CD14-positive monocyte (primary cell): ENCODE data around the gene CEP72. TPM values are rescaled to one million over a fixed set of nuclear protein-coding genes. Genes with fewer than 3 reads are reported as not detected.
"Not testable (repeated sequence)": the region's sequence is repeated elsewhere in the genome, so short reads cannot be mapped to it uniquely, and the experiment has no call there.

Experiments
- DNase-seq, 3 donors: peaks; one replicate each; pipeline ENCODE4 v3.0.0-alpha.2; 2011 to 2022
- H2AFZ ChIP-seq: 2 replicates; pipeline ENCODE4 v1.6.0; 2012; ENCODE audit warnings: mild to moderate bottlenecking, low read depth, low read length, inconsistent platforms; ENCODE audit not compliant: insufficient read depth, poor library complexity, severe bottlenecking
- H3K27ac ChIP-seq, 2 donors: 1 replicate in 1 of 2; 2 replicates in 1 of 2; pipeline ENCODE4 v1.5.1; 2012 to 2013; ENCODE audit warnings: low read length in 2 of 2, control low read depth in 1 of 2, inconsistent platforms in 1 of 2, low read depth in 1 of 2, mild to moderate bottlenecking in 1 of 2
- H3K27me3 ChIP-seq, 2 donors: one replicate each; pipeline versions ENCODE4 v1.6.0 to v1.6.1; 2011 to 2013; ENCODE audit warnings: low read length in 2 of 2; ENCODE audit not compliant: control insufficient read depth in 2 of 2, insufficient read depth in 2 of 2
- H3K36me3 ChIP-seq, 2 donors: replicated peaks in 1 of 2; 1 replicate in 1 of 2; 2 replicates in 1 of 2; pipeline versions ENCODE4 v1.5.1 to v1.6.1; 2012 to 2013; ENCODE audit warnings: low read length in 2 of 2, control low read depth in 1 of 2, inconsistent platforms in 1 of 2, mild to moderate bottlenecking in 1 of 2; ENCODE audit not compliant: insufficient read depth in 2 of 2, control insufficient read depth in 1 of 2
- H3K4me1 ChIP-seq, 2 donors: 1 replicate in 1 of 2; 2 replicates in 1 of 2; pipeline versions ENCODE4 v1.5.1 to v1.6.1; 2012 to 2013; ENCODE audit warnings: low read length in 2 of 2, control low read depth in 1 of 2, inconsistent platforms in 1 of 2, mild to moderate bottlenecking in 1 of 2, moderate library complexity in 1 of 2; ENCODE audit not compliant: insufficient read depth in 2 of 2, control insufficient read depth in 1 of 2
- H3K4me2 ChIP-seq: replicated peaks from 2 replicates; pipeline ENCODE3; 2012; ENCODE audit warnings: low read length, moderate library complexity, mild to moderate bottlenecking; ENCODE audit not compliant: poor library complexity, severe bottlenecking; ENCODE audit errors: extremely low read depth
- H3K4me3 ChIP-seq, 3 experiments: fragments of 200-600 bp in 1 of 3; sonication (generic) in 1 of 3; replicated peaks in 1 of 3; 1 replicate in 2 of 3; 2 replicates in 1 of 3; pipeline ENCODE4 v1.5.1; 2011 to 2013; ENCODE audit warnings: low read length in 3 of 3, mild to moderate bottlenecking in 3 of 3, control low read depth in 2 of 3, low read depth in 2 of 3, inconsistent platforms in 1 of 3, moderate library complexity in 1 of 3
- H3K79me2 ChIP-seq: 2 replicates; pipeline ENCODE4 v1.6.0; 2012; ENCODE audit warnings: mild to moderate bottlenecking, control low read depth, inconsistent platforms, low read length, moderate library complexity; ENCODE audit not compliant: insufficient read depth
- H3K9ac ChIP-seq: 2 replicates; pipeline ENCODE4 v1.6.0; 2017; ENCODE audit warnings: low read length, mild to moderate bottlenecking; ENCODE audit not compliant: insufficient read depth, poor library complexity, severe bottlenecking
- H3K9me3 ChIP-seq, 2 donors: replicated peaks in 1 of 2; 1 replicate in 1 of 2; 2 replicates in 1 of 2; pipeline versions ENCODE4 v1.5.1 to v1.6.1; 2012 to 2013; ENCODE audit warnings: low read length in 2 of 2, control low read depth in 1 of 2; ENCODE audit not compliant: control insufficient read depth in 1 of 2, insufficient read depth in 1 of 2
- H4K20me1 ChIP-seq: 2 replicates; pipeline ENCODE4 v1.6.0; 2012; ENCODE audit warnings: mild to moderate bottlenecking, low read length, control low read depth, moderate library complexity; ENCODE audit not compliant: insufficient read depth
- H3K27ac Mint-ChIP-seq, 7 donors: one replicate each; pipeline ENCODE4 v1.8.0; 2020; ENCODE audit warnings: mild to moderate bottlenecking in 7 of 7, mixed read lengths in 7 of 7, moderate library complexity in 6 of 7, inconsistent platforms in 2 of 7
- H3K27me3 Mint-ChIP-seq, 3 donors: one replicate each; pipeline ENCODE4 v1.8.0; 2021 to 2022; ENCODE audit warnings: low read depth in 3 of 3, mild to moderate bottlenecking in 3 of 3, mixed read lengths in 3 of 3, moderate library complexity in 3 of 3, inconsistent platforms in 1 of 3
- H3K36me3 Mint-ChIP-seq, 2 donors: one replicate each; pipeline ENCODE4 v1.8.0; 2020; ENCODE audit warnings: mixed read lengths in 2 of 2, inconsistent platforms in 1 of 2, mild to moderate bottlenecking in 1 of 2
- H3K4me1 Mint-ChIP-seq: one replicate; pipeline ENCODE4 v1.8.0; 2020; ENCODE audit warnings: mild to moderate bottlenecking, mixed read lengths
- H3K4me3 Mint-ChIP-seq, 2 donors: one replicate each; pipeline ENCODE4 v1.8.0; 2020; ENCODE audit warnings: mild to moderate bottlenecking in 2 of 2, mixed read lengths in 2 of 2, moderate library complexity in 1 of 2
- H3K9me3 Mint-ChIP-seq, 7 donors: one replicate each; pipeline ENCODE4 v1.8.0; 2020 to 2022; ENCODE audit warnings: mixed read lengths in 7 of 7, mild to moderate bottlenecking in 6 of 7, moderate library complexity in 6 of 7, inconsistent platforms in 2 of 7
- WGBS: methylation state at CpG from one replicate; pipeline ENCODE4 v1.1.5; 2013; ENCODE audit warnings: missing lambda C conversion rate; ENCODE audit not compliant: insufficient coverage; 5-methylcytosine and 5-hydroxymethylcytosine counted together
- intact Hi-C, 2 donors: fragments of 100-400 bp; cut with micrococcal nuclease; formaldehyde crosslinking; loops; one replicate each; pipeline versions ENCODE4 v1.15.0 to v1.15.1; 2023
- polyA plus RNA-seq, 3 donors: library from polyadenylated mRNA; depleted of rRNA in 1 of 3; unstranded in 2 of 3; stranded (reverse) in 1 of 3; fragments of 300-500 nt in 2 of 3; fragments of >200 nt in 1 of 3; fragmentation: Illumina TruSeq in 2 of 3; gene quantifications; 1 replicate in 2 of 3; 2 replicates in 1 of 3; pipeline ENCODE4 v1.2.3, GENCODE V29; 2012 to 2021
- TF ChIP-seq, protein P1 (sequence below): fragments of 200-600 bp; IDR thresholded peaks from one replicate; pipeline ENCODE4 v1.8.0; 2022; ENCODE audit warnings: antibody characterized with exemption, mild to moderate bottlenecking

CEP72 gene
- polyA plus RNA-seq, 3 donors, result 0.13 to 2.1 (median 0.24) TPM

DNA sequence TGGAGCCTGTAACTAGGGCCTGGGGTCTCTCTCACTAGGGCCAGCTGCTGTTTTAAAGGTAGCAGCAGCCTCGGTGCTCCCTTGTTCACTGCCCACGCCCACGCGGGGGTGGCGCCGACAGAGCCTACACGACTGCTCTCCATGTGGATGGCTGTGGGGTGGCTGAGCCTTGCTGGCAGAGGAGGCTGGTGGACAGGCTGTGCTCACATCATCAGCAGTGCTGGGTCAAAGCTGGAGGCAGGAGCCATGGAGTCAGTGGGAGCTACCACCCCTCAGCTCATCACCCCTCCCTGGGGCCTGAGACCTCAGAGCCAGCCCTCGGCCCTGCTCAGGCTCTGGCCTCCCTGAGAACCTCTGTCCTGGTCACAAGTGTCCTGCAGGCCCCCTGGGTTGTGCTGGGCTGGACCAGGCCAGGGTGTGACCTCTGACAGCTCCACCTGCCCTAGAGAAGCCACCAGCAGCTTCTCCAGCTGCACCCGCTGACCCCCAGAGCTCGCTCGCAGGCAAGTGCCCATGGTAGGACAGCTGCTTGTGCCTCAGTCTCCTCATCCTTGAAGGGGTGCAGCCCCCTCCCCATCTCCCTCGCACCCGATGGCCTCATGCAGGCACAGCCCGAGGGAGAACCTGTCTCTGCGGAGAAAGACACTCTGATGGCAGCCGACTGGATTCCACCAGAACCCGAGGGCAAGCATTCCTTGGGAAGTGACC lies 70.7 kb downstream of the CEP72 start:
- not testable (repeated sequence) for H3K27me3 Mint-ChIP-seq, H3K36me3 ChIP-seq, H3K27me3 ChIP-seq, H4K20me1 ChIP-seq, H3K4me2 ChIP-seq, H3K9ac ChIP-seq, H3K4me3 Mint-ChIP-seq, H3K36me3 Mint-ChIP-seq, H2AFZ ChIP-seq, H3K9me3 ChIP-seq, H3K4me1 ChIP-seq, H3K9me3 Mint-ChIP-seq, DNase-seq, H3K4me3 ChIP-seq, H3K27ac ChIP-seq, H3K79me2 ChIP-seq, H3K4me1 Mint-ChIP-seq
- 90% methylated on average over 8 of the region's 17 CpGs for WGBS
- H3K27ac Mint-ChIP-seq, result peak overlapping the region in 1 of 7 donors; percentile 45
- intact Hi-C loops, result loop anchor here in 1 of 2 donors (2.0 kb wide), 1 partner anchor 94 kb away; no protein-coding TSS in a partner anchor

DNA sequence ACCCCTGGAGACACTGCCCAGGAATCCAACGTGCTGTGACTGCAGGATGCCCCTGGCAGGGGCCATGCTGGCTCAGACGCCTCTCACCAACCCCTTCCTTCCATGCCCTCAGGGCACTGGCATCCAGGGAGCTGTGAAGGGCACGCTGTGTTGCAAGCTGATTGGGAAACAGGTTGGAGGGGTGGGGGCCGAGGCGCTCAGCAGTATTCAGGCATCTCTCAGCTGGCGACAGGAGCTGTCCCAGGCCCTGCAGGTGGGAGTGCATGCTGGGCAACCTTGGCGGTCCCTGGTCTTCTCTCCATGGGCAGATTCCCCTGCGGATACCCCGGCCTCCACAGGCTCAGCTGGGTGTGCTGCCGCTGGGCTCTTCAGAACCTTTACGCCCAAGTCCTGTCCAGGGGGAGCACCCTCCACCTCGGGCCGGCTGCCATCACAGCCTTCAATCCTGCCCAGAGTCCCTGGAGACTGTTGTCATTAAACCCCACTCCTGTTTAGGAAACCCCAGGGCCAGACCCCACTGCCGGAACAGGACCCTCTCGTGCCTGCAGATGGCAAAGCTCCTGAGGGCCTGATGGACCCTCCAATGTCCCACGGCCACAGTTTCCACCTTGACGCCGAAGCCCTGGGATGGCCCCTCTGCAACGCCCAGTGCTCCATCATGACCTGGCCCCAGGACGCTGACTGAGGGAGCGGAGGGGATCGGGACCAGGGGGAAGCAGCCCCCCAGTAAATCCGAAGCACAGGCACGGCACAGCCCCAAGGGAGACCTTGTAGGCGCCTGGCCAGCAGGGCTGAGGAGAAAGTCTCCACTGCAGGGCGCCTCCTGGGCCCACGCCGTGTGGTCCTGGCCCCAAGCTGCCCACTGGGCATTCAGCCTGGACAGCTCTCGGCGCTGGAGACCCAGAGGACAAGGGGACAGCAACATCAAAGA lies 71.7 kb downstream of the CEP72 start:
- Histone ChIP-seq H3K27me3 (no peaks in the 10 kb centered on the region), H3K79me2 (no peaks in the 10 kb centered on the region), H3K36me3 (no peaks in the 10 kb centered on the region), H2AFZ (no peak overlapping the region), H3K4me1 (no peaks in the 10 kb centered on the region), H3K4me3 (no peak overlapping the region), H3K4me2 (no peak overlapping the region), H3K27ac (no peak overlapping the region), H3K9me3 (no peaks in the 10 kb centered on the region), H3K9ac (no peak overlapping the region), H4K20me1 (no peaks in the 10 kb centered on the region)
- intact Hi-C loops, result loop anchor here in 1 of 2 donors (2.0 kb wide), 1 partner anchor 93 kb away; no protein-coding TSS in a partner anchor
- H3K27me3 Mint-ChIP-seq, result peaks cover 1 to 9% (median 3%) of the 10 kb centered on the region in 3 donors
- H3K27ac Mint-ChIP-seq, result no peak overlapping the region
- TF ChIP-seq, protein P1, sequence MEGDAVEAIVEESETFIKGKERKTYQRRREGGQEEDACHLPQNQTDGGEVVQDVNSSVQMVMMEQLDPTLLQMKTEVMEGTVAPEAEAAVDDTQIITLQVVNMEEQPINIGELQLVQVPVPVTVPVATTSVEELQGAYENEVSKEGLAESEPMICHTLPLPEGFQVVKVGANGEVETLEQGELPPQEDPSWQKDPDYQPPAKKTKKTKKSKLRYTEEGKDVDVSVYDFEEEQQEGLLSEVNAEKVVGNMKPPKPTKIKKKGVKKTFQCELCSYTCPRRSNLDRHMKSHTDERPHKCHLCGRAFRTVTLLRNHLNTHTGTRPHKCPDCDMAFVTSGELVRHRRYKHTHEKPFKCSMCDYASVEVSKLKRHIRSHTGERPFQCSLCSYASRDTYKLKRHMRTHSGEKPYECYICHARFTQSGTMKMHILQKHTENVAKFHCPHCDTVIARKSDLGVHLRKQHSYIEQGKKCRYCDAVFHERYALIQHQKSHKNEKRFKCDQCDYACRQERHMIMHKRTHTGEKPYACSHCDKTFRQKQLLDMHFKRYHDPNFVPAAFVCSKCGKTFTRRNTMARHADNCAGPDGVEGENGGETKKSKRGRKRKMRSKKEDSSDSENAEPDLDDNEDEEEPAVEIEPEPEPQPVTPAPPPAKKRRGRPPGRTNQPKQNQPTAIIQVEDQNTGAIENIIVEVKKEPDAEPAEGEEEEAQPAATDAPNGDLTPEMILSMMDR, result no peak
- H3K9me3 Mint-ChIP-seq, result no peaks in the 10 kb centered on the region
- WGBS, result 87% methylated on average over 28 of the region's 30 CpGs
- H3K36me3 Mint-ChIP-seq, result no peaks in the 10 kb centered on the region
- H3K4me1 Mint-ChIP-seq, result no peaks in the 10 kb centered on the region
- DNase-seq, result peak in 1 of 3 donors; percentile 2
- H3K4me3 Mint-ChIP-seq, result no peak overlapping the region
